RWPE1 (cell line): ENCODE measurements around the gene RBM47.
A peak's percentile ranks its signal among the peaks of the same experiment; 100 is the strongest.

ENCODE experiments used
- CTCF ChIA-PET: fragments of 350-600 bp; sonication (Branson Sonifier 250); formaldehyde crosslinking; extraction: SDS; loops from one replicate; lab custom pipeline; 2021; lab: Yijun Ruan, JAX
- POLR2A ChIA-PET: fragments of 400-600 bp; formaldehyde crosslinking; extraction: SDS; loops from one replicate; lab custom pipeline; 2020; ENCODE audit warnings: antibody characterized with exemption; ENCODE audit not compliant: low non-redundant PET; lab: Yijun Ruan, JAX
- DNase-seq: peaks from one replicate; pipeline ENCODE4 v3.0.0; 2012; ENCODE audit warnings: low spot score
- H3K27ac ChIP-seq: fragments of 450-650 bp; 2 replicates; pipeline ENCODE4 v1.5.1; 2017
- CTCF ChIP-seq: fragments of 450-650 bp; conservative IDR thresholded peaks from 2 replicates; pipeline ENCODE4 v1.5.1; 2017; ENCODE audit warnings: low read depth, mild to moderate bottlenecking

The RBM47 gene

DNA sequence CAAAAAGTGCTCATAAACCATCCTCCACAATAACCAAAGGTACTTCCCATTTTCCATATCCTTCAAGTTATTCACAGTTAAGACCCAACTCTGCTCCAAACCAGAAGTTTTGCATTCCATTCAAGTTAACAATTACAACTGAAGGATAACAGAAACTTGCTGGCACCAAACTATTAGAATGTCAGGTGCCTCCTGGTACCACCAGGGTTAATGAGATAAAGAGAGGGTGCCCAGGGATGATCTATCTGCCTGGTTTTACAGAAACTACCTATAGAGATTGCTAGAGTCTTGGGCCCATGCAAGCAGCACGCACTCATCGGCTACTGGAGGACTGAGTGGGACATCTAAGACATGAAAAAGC, 114.6 kb downstream of the RBM47 start:
- ChIA-PET CTCF (no interaction called here), POLR2A (no interaction called here)
- peak; percentile 54 for DNase-seq
- TF ChIP-seq CTCF = no peak
- no peak overlapping the region for H3K27ac ChIP-seq

- ChIA-PET CTCF (no interaction called here), POLR2A (no interaction called here)
- no peak for TF ChIP-seq CTCF
Observed at GRCh38 chr4:40514497-40514951, 115.1 kb downstream of the RBM47 start.

DNA sequence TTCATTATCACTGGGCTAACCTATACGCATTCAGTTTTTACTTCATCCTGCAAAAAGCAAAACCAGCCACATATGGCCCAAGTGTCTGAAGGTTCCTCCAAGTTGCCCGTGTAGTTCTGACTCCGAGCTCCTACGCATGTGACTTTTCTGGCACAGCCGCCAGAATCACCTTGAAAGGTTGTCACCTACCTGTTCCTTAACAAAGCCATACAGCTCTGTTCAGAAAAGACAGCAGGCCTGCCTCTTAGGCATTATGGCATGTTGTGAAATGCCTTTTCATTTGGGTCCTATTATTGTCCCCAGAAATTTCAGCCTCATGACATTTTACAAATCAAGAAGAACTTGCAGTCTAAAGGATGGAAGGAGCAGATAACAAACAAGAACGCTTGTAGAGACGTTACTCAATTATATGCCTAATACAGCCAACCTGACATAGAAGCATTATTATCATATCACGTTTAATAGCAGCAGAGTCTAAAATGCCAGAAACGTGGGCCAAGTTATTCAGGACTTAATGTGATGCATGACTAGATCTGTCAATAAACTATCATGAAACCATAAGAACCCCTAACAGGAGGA, 118.5 kb downstream of the RBM47 start:
- no peak for DNase-seq
- H3K27ac ChIP-seq = no peak overlapping the region
- TF ChIP-seq CTCF = no peak
- CTCF ChIA-PET = no interaction called here
- POLR2A ChIA-PET = no interaction called here

More at GRCh38 chr4:40514497-40514951, 115.1 kb downstream of the RBM47 start:
- no peak overlapping the region for H3K27ac ChIP-seq
- DNase-seq = peak; percentile 31

GRCh38 chr4:40507977-40508376, 121.7 kb downstream of the RBM47 start:
- H3K27ac ChIP-seq = no peak overlapping the region
- CTCF ChIA-PET = no interaction called here
- no peak for DNase-seq
- POLR2A ChIA-PET = no interaction called here
- TF ChIP-seq CTCF = no peak

GRCh38 chr4:40506492-40506891, 123.2 kb downstream of the RBM47 start:
- CTCF ChIA-PET = interaction anchor here (1.0 kb wide), 1 partner anchor 24 kb away, joined by 3 read pairs; no protein-coding TSS in a partner anchor

DNA sequence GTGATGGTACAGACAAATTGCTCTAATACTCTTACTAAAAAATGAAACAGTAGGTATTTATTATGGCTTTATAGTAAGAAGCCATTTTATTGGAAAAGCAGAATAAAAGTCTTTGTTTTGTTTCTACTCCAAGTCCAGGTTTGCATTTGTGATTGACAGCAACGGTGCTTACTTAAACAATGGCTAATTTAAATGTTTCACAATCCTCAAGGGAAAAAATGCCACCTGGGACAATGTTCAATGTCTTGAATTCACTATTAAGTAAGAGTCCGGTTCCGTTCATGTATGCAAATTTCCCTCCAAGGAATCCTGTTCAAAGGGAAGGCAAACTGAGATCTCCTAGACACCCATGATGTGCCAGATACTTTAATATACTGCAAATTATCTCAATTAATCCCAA, 123.6 kb downstream of the RBM47 start:
- CTCF ChIA-PET = interaction anchor here (1.0 kb wide), 1 partner anchor 23 kb away, joined by 3 read pairs; no protein-coding TSS in a partner anchor
- no peak for DNase-seq
- POLR2A ChIA-PET = no interaction called here

More at GRCh38 chr4:40506492-40506891, 123.2 kb downstream of the RBM47 start:
- no peak for TF ChIP-seq CTCF
- DNase-seq = peak; percentile 22
- POLR2A ChIA-PET = no interaction called here
- H3K27ac ChIP-seq = no peak overlapping the region

More for the DNA sequence above, 123.6 kb downstream of the RBM47 start:
- no peak for TF ChIP-seq CTCF
- no peak overlapping the region for H3K27ac ChIP-seq
